HS-5 (cell line): ENCODE measurements around the gene MAVS.

Experiments used
- DNase-seq: peaks from one replicate; pipeline ENCODE4 v3.0.0-alpha.2; 2012; ENCODE audit warnings: low read depth

Gene MAVS

DNA sequence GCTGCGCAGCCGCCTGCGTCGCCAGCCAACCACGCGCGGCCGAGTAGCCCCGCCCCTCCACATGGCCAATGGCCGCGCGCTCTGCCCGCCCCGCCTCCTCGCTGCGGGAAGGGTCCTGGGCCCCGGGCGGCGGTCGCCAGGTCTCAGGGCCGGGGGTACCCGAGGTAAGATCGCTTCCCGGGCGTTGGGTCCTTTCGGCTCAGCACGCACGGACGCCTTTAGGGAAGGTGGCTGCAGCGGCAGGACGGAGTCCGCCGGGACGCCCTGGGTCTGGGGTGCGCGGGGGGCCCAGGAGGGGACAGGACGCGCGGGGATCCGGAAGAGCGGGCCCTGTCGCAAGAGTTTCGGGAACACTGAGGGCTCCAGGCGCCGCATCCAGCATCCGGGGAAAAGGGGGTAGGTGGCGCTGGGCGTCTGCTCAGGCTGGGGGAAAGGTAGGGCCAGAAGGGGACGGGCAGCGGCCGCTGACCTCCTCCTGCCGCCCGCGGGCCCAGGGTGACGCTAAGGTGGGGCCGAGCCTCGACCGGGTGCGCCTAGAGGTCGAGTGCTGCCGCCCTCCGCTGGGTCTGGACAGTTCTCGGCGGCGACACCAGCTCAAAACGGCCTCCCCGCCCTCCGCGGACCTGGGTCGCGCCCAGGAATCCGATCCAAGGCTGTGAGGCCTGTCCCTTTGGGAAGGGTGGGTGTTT, at the start of gene MAVS:
Gene MAVS (plus strand): TSS at position 95 of the 689 bp plus-strand sequence. CDS start 7,791 bp downstream, outside the sequence.
- no peak for DNase-seq

DNA sequence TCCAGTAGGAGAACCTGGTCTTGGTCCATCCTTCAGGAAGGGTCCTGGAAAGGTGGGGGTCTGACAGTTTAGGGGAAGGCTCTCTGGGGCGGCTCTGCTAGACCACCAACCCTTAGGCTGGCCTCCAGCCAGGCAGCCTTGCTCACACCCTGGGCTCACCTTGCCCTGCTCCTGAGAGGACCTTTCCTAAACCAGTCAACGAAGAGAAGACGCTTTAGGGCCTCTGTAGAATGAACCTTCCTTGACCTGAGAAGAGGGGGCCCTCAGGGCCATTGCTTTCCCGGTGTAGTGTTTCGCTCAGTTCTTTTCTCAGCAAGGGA, 49.4 kb upstream of the MAVS start:
- DNase-seq = no peak

- no peak for DNase-seq
Measured at GRCh38 chr20:3797592-3798372, 48.9 kb upstream of the MAVS start.

DNA sequence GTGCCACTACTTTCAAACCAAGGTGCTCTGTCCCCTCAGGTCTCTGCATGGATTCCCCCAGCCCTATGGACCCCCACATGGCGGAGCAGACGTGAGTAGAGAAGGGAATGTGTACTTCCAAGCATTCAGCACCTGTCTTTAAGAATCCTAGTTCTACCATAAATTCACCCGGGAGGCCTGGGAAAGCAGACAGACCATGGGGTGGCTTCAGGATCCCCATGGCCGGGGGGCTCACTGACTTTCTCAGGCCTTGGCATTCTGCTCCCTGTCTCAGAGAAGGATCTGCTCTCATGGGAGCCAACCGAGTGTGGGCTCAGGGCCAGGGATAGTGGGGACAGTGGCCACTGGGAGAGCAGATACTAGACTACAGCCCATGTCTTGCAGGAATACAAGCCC, 48.3 kb upstream of the MAVS start:
- DNase-seq = no peak

- DNase-seq = no peak
Measured at GRCh38 chr20:3798908-3799248, 47.8 kb upstream of the MAVS start.

- no peak for DNase-seq
Measured at GRCh38 chr20:3800256-3800877, 46.3 kb upstream of the MAVS start.

- no peak for DNase-seq
Measured at GRCh38 chr20:3800878-3801260, 45.8 kb upstream of the MAVS start.

- no peak for DNase-seq
Measured at GRCh38 chr20:3801299-3801698, 45.3 kb upstream of the MAVS start.

- DNase-seq = no peak
Measured at GRCh38 chr20:3801846-3802245, 44.8 kb upstream of the MAVS start.

DNA sequence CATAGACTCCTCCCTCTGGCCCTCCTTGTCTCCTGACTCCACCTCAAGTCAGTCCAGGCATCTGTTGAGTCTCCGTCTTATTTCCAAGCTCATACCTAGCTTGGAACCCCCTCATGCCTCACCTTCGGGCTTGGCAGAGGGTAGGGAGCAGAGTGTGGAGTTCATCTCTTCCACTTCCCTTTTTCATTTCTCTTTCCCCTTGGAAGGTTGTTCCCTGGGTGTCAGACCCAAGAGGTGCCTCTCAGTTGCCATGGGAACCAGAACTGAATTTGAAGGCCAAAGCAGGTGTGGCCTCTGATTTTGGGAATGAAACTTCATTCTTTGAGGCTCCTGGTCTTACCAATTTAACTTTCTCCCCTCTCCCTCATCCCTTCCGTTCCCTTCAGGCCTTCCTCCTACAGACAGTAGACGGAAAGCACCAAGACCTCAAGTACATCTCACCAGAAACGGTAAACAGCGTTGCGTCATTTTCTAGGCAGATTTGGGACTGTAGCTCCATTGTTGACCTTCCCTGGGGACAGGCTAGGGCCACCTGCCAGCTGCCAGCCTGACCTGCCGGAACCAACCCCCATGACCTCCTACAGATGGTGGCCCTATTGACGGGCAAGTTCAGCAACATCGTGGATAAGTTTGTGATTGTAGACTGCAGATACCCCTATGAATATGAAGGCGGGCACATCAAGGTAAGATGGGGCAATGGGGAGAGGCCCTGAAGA, 44.0 kb upstream of the MAVS start:
- no peak for DNase-seq

- DNase-seq = no peak
Measured at GRCh38 chr20:3803289-3803688, 43.3 kb upstream of the MAVS start.

- no peak for DNase-seq
Measured at GRCh38 chr20:3803854-3804253, 42.8 kb upstream of the MAVS start.

GRCh38 chr20:3804254-3804751, 42.3 kb upstream of the MAVS start:
- DNase-seq = no peak

DNA sequence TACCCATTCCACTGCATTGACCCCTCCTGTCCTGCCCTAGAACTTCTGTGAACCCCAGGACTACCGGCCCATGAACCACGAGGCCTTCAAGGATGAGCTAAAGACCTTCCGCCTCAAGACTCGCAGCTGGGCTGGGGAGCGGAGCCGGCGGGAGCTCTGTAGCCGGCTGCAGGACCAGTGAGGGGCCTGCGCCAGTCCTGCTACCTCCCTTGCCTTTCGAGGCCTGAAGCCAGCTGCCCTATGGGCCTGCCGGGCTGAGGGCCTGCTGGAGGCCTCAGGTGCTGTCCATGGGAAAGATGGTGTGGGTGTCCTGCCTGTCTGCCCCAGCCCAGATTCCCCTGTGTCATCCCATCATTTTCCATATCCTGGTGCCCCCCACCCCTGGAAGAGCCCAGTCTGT, 41.9 kb upstream of the MAVS start:
- DNase-seq = no peak

DNA sequence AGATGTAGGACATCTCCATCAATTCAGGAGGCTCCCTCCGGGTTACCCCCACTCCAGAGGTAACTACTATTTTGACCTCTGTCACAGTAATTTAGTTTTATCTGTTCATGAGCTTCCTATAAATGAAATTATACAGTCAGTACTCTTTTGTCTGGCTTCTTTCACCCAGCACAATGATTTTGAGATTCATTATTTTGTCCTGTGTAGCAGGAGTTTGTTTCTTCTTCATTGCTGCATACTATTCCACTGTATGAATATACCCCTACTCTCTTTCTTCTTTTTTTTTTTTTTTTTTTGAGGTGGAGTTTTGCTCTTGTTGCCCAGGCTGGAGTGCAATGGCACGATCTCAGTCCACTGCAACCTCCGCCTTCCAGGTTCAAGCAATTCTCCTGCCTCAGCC, 38.1 kb upstream of the MAVS start:
- DNase-seq = no peak

GRCh38 chr20:3811467-3812258, 35.0 kb upstream of the MAVS start:
- peak; percentile 98 for DNase-seq

DNA sequence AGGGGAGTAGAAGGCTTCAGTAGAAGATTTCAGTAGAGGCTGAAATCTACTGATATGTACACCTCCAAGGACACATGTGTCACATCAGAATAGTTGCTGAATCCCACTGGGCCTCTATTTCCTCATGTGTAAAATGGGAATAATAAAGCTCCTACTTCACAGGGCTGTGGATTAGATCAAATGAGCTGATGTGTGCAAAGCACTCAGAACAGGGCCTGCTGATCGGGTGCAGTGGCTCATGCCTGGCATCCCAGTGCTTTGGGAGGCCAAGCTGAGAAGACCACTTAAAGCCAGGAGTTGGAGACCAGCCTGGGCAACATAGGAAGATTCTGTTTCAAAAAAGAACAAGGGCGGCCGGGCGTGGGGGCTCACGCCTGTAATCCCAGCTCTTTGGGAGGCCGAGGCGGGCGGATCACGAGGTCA, 34.4 kb upstream of the MAVS start:
- DNase-seq = no peak

- no peak for DNase-seq
Measured at GRCh38 chr20:3812975-3813847, 33.4 kb upstream of the MAVS start.

DNA sequence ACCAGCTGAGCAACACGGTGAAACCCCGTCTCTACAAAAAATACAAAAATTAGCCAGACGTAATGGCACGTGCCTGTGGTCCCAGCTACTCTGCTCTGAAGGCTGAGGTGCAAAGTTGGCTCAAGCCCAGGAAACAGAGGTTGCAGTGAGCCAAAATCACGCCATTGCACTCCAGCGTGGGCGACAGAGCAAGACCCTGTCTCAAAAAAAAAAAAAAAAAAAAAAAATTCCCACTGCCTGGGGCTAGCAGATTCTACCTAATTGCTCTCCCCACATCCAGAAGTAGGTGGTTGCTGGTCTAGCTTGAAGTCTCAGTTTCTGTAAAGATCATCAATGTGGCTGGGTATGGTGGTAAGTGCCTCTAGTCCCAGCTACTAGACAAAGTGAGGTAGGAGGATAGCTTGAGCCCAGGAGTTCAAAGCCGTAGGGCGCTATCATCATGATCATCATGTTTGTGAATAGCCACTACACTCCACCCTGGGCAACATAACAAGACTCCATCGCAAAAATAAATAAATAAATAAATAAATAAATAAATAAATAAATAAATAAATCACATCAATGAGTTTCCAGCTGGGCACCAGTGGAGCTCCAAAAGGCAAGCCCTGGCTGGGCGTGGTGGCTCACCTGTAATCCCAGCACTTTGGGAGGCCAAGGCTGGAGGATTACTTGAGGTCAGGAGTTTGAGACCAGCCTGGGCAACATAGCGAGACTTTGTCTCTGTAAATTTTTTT, 32.6 kb upstream of the MAVS start:
- no peak for DNase-seq

DNA sequence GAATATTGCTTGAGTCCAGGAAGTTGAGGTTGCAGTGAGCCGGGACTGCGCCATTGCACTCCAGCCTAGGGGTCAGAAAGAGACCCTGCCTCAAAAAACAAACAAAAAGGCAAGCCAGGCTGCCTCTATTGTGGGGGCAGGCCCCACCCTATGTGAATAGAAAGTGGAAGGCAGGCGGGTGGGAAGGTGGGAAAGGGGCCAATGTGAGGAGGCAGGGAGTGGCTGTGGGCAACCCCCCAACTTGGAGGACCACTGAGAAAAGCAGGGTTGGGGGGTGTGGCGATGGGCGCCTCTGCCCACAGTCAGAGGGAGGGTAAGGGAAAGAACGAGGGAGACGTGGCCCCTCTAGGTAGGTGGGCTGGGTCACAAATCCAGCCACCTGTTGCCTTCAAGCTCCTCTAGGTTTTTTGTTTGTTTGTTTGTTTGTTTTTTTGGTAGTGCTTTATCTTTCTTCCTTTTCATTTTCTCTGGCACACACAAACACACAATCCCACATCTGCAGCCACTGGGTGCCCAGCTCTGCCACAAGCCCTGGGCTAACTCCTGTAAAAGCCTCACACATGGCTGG, 31.6 kb upstream of the MAVS start:
- no peak for DNase-seq
